H9 (cell line): ENCODE data around the gene EVPL. TPM values are rescaled to one million over a fixed set of nuclear protein-coding genes. Genes with fewer than 3 reads are reported as not detected.

ENCODE experiments used
- DNase-seq: peaks from one replicate; pipeline ENCODE4 v3.0.0-alpha.2; 2017
- H2AFZ ChIP-seq: one replicate; pipeline ENCODE4 v1.6.1; 2013; ENCODE audit warnings: mild to moderate bottlenecking, low read length, control low read depth, moderate library complexity
- H2AK5ac ChIP-seq: 2 replicates; pipeline ENCODE4 v1.6.1; 2013; ENCODE audit warnings: low read length, control low read depth, mixed read lengths; ENCODE audit not compliant: insufficient read length
- H2BK120ac ChIP-seq: one replicate; pipeline ENCODE4 v1.6.1; 2013; ENCODE audit warnings: low read depth, mild to moderate bottlenecking, low read length, control low read depth, inconsistent platforms; ENCODE audit not compliant: poor library complexity, severe bottlenecking
- H2BK12ac ChIP-seq: 2 replicates; pipeline ENCODE4 v1.6.1; 2013; ENCODE audit warnings: low read length, control low read depth, mixed read lengths, low read depth; ENCODE audit not compliant: insufficient read length
- H2BK15ac ChIP-seq: 2 replicates; pipeline ENCODE4 v1.6.1; 2013; ENCODE audit warnings: low read depth, low read length, control low read depth
- H2BK20ac ChIP-seq: one replicate; pipeline ENCODE4 v1.6.1; 2013; ENCODE audit warnings: low read depth, mild to moderate bottlenecking, low read length, control low read depth, inconsistent platforms; ENCODE audit not compliant: poor library complexity, severe bottlenecking
- H2BK5ac ChIP-seq: 2 replicates; pipeline ENCODE4 v1.6.1; 2013; ENCODE audit warnings: low read length, control low read depth, mixed read lengths; ENCODE audit not compliant: insufficient read length
- H3K14ac ChIP-seq: 2 replicates; pipeline ENCODE4 v1.6.1; 2013; ENCODE audit warnings: low read length, control low read depth; ENCODE audit not compliant: insufficient read depth
- H3K18ac ChIP-seq: 2 replicates; pipeline ENCODE4 v1.6.1; 2013; ENCODE audit warnings: low read depth, mild to moderate bottlenecking, mixed read lengths, low read length, control low read depth; ENCODE audit not compliant: insufficient read length
- H3K23ac ChIP-seq: 2 replicates; pipeline ENCODE4 v1.6.1; 2013; ENCODE audit warnings: low read length, control low read depth, mixed read lengths, low read depth; ENCODE audit not compliant: insufficient read length
- H3K23me2 ChIP-seq: 2 replicates; pipeline ENCODE4 v1.6.1; 2013; ENCODE audit warnings: low read depth, mild to moderate bottlenecking, mixed read lengths, low read length, control low read depth; ENCODE audit not compliant: insufficient read length, poor library complexity, severe bottlenecking
- H3K27ac ChIP-seq: 2 replicates; pipeline ENCODE4 v1.5.1; 2013; ENCODE audit warnings: low read length, control low read depth, mixed read lengths, low read depth; ENCODE audit not compliant: insufficient read length
- H3K27me3 ChIP-seq: 2 replicates; pipeline ENCODE4 v1.6.1; 2013; ENCODE audit warnings: low read length, control low read depth, inconsistent platforms; ENCODE audit not compliant: insufficient read depth
- H3K4ac ChIP-seq: 2 replicates; pipeline ENCODE4 v1.6.1; 2013; ENCODE audit warnings: low read depth, mild to moderate bottlenecking, control low read depth, inconsistent platforms, low read length, moderate library complexity
- H3K4me1 ChIP-seq: 2 replicates; pipeline ENCODE4 v1.6.1; 2013; ENCODE audit warnings: low read length, control low read depth, inconsistent platforms; ENCODE audit not compliant: insufficient read depth
- H3K4me2 ChIP-seq: 2 replicates; pipeline ENCODE4 v1.6.1; 2013; ENCODE audit warnings: low read length, control low read depth, mixed read lengths; ENCODE audit not compliant: insufficient read length, insufficient read depth
- H3K56ac ChIP-seq: 2 replicates; pipeline ENCODE4 v1.6.1; 2013; ENCODE audit warnings: low read depth, mild to moderate bottlenecking, mixed read lengths, low read length, control low read depth; ENCODE audit not compliant: insufficient read length
- H3K79me1 ChIP-seq: 2 replicates; pipeline ENCODE4 v1.6.1; 2013; ENCODE audit warnings: low read depth, mild to moderate bottlenecking, moderate library complexity, low read length, control low read depth, inconsistent platforms; ENCODE audit not compliant: insufficient read depth, poor library complexity, severe bottlenecking
- H3K79me2 ChIP-seq: 2 replicates; pipeline ENCODE4 v1.6.1; 2013; ENCODE audit warnings: low read length, control low read depth, inconsistent platforms; ENCODE audit not compliant: insufficient read depth
- H3K9ac ChIP-seq: 2 replicates; pipeline ENCODE4 v1.6.1; 2013; ENCODE audit warnings: low read length, control low read depth, mixed read lengths; ENCODE audit not compliant: insufficient read length; ENCODE audit errors: extremely low read depth
- H3K9me3 ChIP-seq: one replicate; pipeline ENCODE4 v1.6.1; 2013; ENCODE audit warnings: low read depth, low read length, inconsistent platforms; ENCODE audit not compliant: control insufficient read depth
- H3T11ph ChIP-seq: one replicate; pipeline ENCODE4 v1.6.1; 2013; ENCODE audit warnings: mild to moderate bottlenecking, low read length, control low read depth, inconsistent platforms
- H4K20me1 ChIP-seq: one replicate; pipeline ENCODE4 v1.6.1; 2013; ENCODE audit not compliant: control insufficient read depth, insufficient read length, insufficient read depth
- H4K5ac ChIP-seq: 2 replicates; pipeline ENCODE4 v1.6.1; 2013; ENCODE audit warnings: low read depth, mild to moderate bottlenecking, mixed read lengths, low read length, control low read depth; ENCODE audit not compliant: insufficient read length
- H4K8ac ChIP-seq: replicated peaks from 2 replicates; pipeline ENCODE4 v1.6.1; 2013; ENCODE audit warnings: low read length, control low read depth, mixed read lengths, low read depth; ENCODE audit not compliant: insufficient read length
- H4K91ac ChIP-seq: 2 replicates; pipeline ENCODE4 v1.6.1; 2013; ENCODE audit warnings: low read depth, mild to moderate bottlenecking, moderate library complexity, mixed read lengths, low read length, control low read depth; ENCODE audit not compliant: insufficient read length
- H3K27ac Mint-ChIP-seq, 3 experiments: 2 replicates in 2 of 3; 3 replicates in 1 of 3; pipeline ENCODE4 v1.8.0; 2020 to 2021; ENCODE audit warnings: mixed read lengths in 3 of 3, mild to moderate bottlenecking in 1 of 3, moderate library complexity in 1 of 3
- H3K27me3 Mint-ChIP-seq: 2 replicates; pipeline ENCODE4 v1.8.0; 2021; ENCODE audit warnings: low read depth, mild to moderate bottlenecking, moderate library complexity, mixed read lengths
- H3K36me3 Mint-ChIP-seq, 3 experiments: 2 replicates in 2 of 3; 3 replicates in 1 of 3; pipeline ENCODE4 v1.8.0; 2020 to 2021; ENCODE audit warnings: low read depth in 3 of 3, mixed read lengths in 3 of 3; ENCODE audit not compliant: insufficient read depth in 1 of 3
- H3K4me1 Mint-ChIP-seq, 2 experiments: 2 replicates each; pipeline ENCODE4 v1.8.0; 2020; ENCODE audit warnings: mixed read lengths in 2 of 2
- H3K4me3 Mint-ChIP-seq, 2 experiments: 2 replicates in 1 of 2; 3 replicates in 1 of 2; pipeline ENCODE4 v1.8.0; 2020 to 2021; ENCODE audit warnings: mild to moderate bottlenecking in 2 of 2, mixed read lengths in 2 of 2, moderate library complexity in 1 of 2
- H3K9me3 Mint-ChIP-seq, 2 experiments: 2 replicates in 1 of 2; 3 replicates in 1 of 2; pipeline ENCODE4 v1.8.0; 2020; ENCODE audit warnings: mild to moderate bottlenecking in 2 of 2, mixed read lengths in 2 of 2, moderate library complexity in 1 of 2
- WGBS: extraction: QIAGEN DNeasy Blood & Tissue Kit; methylation state at CpG from one replicate; pipeline ENCODE4 v1.1.7; 2013; ENCODE audit warnings: missing lambda C conversion rate, low lambda C conversion rate, mixed read lengths; ENCODE audit not compliant: insufficient read length; ENCODE audit errors: extremely low coverage; 5-methylcytosine and 5-hydroxymethylcytosine counted together
- total RNA-seq: library from RNA; stranded (reverse); gene quantifications from 2 replicates; pipeline ENCODE4 v1.2.1, GENCODE V29; 2021
- TF ChIP-seq, protein P1 (sequence below): fragments of 200-600 bp; sonication (generic); conservative IDR thresholded peaks from 3 replicates; pipeline ENCODE4 v1.8.0; 2021; ENCODE audit warnings: antibody characterized with exemption, mild to moderate bottlenecking

Gene EVPL
- total RNA-seq, 1 experiment from 2014 or later: 0.48 TPM

DNA sequence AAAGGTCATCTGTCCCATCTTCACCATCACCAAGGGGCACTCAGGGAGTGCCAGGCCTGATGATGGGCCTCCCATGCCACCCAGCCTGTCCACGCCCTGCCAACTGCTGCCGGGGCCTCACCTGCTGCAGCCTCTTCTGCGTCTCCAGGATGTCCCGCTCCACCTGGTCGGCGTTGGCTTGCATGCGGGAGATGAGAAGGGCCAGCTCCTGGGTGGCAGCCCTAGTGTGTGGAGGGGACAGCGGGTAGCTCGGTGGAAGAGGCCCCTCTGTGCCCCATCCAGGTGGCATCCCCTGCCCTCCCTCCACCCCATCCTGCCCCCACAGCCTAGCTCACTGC, 3.2 kb downstream of the EVPL start:
- H3K27me3 Mint-ChIP-seq: peaks cover 5% of the 10 kb centered on the region; the same call in 1 of the 2 replicates
- H3K36me3 Mint-ChIP-seq: no peaks in the 10 kb centered on the region
- Histone ChIP-seq H4K8ac (no peak overlapping the region), H4K20me1 (no peaks in the 10 kb centered on the region), H3K27me3 (no peaks in the 10 kb centered on the region), H2BK120ac (no peak overlapping the region), H2BK12ac (no peak overlapping the region), H3K56ac (no peak overlapping the region), H3T11ph (no peak overlapping the region), H3K23me2 (no peaks in the 10 kb centered on the region), H3K79me2 (no peaks in the 10 kb centered on the region), H2BK20ac (no peak overlapping the region), H3K14ac (no peak overlapping the region), H3K79me1 (no peaks in the 10 kb centered on the region), H4K91ac (no peak overlapping the region), H3K18ac (no peak overlapping the region), H4K5ac (no peak overlapping the region), H2AFZ (no peak overlapping the region), H3K27ac (no peak overlapping the region), H3K9ac (no peak overlapping the region), H3K4me1 (no peaks in the 10 kb centered on the region; the same call in 1 of the 2 replicates), H3K4me2 (no peak overlapping the region), H3K23ac (no peak overlapping the region), H2BK5ac (no peak overlapping the region), H2BK15ac (no peak overlapping the region), H3K4ac (no peak overlapping the region), H3K9me3 (no peaks in the 10 kb centered on the region), H2AK5ac (no peak overlapping the region)
- H3K9me3 Mint-ChIP-seq: no peaks in the 10 kb centered on the region
- no peak overlapping the region for H3K4me3 Mint-ChIP-seq
- no peak for DNase-seq
- no CpG with 5 or more reads among the region's 9 CpGs for WGBS
- TF ChIP-seq, protein P1, sequence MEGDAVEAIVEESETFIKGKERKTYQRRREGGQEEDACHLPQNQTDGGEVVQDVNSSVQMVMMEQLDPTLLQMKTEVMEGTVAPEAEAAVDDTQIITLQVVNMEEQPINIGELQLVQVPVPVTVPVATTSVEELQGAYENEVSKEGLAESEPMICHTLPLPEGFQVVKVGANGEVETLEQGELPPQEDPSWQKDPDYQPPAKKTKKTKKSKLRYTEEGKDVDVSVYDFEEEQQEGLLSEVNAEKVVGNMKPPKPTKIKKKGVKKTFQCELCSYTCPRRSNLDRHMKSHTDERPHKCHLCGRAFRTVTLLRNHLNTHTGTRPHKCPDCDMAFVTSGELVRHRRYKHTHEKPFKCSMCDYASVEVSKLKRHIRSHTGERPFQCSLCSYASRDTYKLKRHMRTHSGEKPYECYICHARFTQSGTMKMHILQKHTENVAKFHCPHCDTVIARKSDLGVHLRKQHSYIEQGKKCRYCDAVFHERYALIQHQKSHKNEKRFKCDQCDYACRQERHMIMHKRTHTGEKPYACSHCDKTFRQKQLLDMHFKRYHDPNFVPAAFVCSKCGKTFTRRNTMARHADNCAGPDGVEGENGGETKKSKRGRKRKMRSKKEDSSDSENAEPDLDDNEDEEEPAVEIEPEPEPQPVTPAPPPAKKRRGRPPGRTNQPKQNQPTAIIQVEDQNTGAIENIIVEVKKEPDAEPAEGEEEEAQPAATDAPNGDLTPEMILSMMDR: no peak
- H3K4me1 Mint-ChIP-seq: peaks cover 2 to 7% of the 10 kb centered on the region in 2 experiments; a peak in 3 of 4 replicates
- H3K27ac Mint-ChIP-seq: no peak overlapping the region
